HL-60 (cell line): ENCODE data around the gene RAI14.

Source experiments
- DNase-seq, 2 experiments: peaks; one replicate each; pipeline ENCODE4 v3.0.0-alpha.2; 2010 to 2020; ENCODE audit warnings: low read depth in 1 of 2, low spot score in 1 of 2
- H3K27ac ChIP-seq: fragments of 250-450 bp; sonication (Bioruptor Pico); replicated peaks from 2 replicates; pipeline ENCODE4 v1.5.1; 2020; ENCODE audit warnings: mild to moderate bottlenecking, moderate library complexity
- H3K27me3 ChIP-seq: fragments of 250-450 bp; sonication (Bioruptor Pico); 2 replicates; pipeline ENCODE4 v1.5.1; 2021; ENCODE audit warnings: mild to moderate bottlenecking, moderate library complexity; ENCODE audit not compliant: insufficient read depth, poor library complexity, severe bottlenecking
- H3K4me3 ChIP-seq: replicated peaks from 2 replicates; pipeline ENCODE4 v1.5.1; 2011; ENCODE audit warnings: mild to moderate bottlenecking, control low read depth, low read length; ENCODE audit not compliant: insufficient read depth
- GABPA ChIP-seq: IDR thresholded peaks from 2 replicates; pipeline ENCODE4 v1.6.1; 2012; ENCODE audit warnings: low read depth
- POLR2AphosphoS5 ChIP-seq: IDR thresholded peaks from 2 replicates; pipeline ENCODE4 v1.6.1; 2012; ENCODE audit warnings: low read depth
- REST ChIP-seq: IDR thresholded peaks from 2 replicates; pipeline ENCODE4 v1.6.1; 2012; ENCODE audit warnings: low read depth; ENCODE audit not compliant: insufficient replicate concordance
- SPI1 ChIP-seq: IDR thresholded peaks from 2 replicates; pipeline ENCODE4 v1.6.1; 2012; ENCODE audit warnings: low read depth, mild to moderate bottlenecking, borderline replicate concordance
- TF ChIP-seq, protein P1 (sequence below): IDR thresholded peaks from one replicate; pipeline ENCODE4 v1.5.1; 2011; ENCODE audit warnings: low read length, control low read depth, inconsistent platforms; ENCODE audit not compliant: insufficient read depth

The RAI14 gene

DNA sequence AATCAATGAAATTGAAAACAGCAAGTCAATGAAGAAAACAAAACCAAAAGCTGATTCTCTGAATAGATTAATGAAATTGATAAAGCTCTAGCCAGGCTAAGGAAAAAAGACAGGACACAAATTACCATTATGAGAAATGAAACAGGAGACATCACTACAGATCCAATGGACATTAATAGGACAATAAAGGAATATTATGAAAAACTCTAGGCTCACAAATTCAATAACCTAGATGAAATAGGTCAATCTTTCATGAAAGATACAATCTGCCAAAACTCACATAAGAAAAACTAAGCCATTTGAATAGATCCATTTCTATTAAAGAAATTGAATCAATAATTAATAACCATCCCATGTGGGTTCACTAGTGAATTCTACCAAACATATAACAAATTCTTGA, 220.1 kb downstream of the RAI14 start:
- TF ChIP-seq GABPA (no peak), POLR2AphosphoS5 (no peak), SPI1 (no peak), REST (no peak)
- TF ChIP-seq, protein P1, sequence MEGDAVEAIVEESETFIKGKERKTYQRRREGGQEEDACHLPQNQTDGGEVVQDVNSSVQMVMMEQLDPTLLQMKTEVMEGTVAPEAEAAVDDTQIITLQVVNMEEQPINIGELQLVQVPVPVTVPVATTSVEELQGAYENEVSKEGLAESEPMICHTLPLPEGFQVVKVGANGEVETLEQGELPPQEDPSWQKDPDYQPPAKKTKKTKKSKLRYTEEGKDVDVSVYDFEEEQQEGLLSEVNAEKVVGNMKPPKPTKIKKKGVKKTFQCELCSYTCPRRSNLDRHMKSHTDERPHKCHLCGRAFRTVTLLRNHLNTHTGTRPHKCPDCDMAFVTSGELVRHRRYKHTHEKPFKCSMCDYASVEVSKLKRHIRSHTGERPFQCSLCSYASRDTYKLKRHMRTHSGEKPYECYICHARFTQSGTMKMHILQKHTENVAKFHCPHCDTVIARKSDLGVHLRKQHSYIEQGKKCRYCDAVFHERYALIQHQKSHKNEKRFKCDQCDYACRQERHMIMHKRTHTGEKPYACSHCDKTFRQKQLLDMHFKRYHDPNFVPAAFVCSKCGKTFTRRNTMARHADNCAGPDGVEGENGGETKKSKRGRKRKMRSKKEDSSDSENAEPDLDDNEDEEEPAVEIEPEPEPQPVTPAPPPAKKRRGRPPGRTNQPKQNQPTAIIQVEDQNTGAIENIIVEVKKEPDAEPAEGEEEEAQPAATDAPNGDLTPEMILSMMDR, result no peak
- DNase-seq, result no peak
- H3K27ac ChIP-seq, result no peak overlapping the region
- H3K4me3 ChIP-seq, result no peak overlapping the region
- H3K27me3 ChIP-seq, result no peaks in the 10 kb centered on the region

DNA sequence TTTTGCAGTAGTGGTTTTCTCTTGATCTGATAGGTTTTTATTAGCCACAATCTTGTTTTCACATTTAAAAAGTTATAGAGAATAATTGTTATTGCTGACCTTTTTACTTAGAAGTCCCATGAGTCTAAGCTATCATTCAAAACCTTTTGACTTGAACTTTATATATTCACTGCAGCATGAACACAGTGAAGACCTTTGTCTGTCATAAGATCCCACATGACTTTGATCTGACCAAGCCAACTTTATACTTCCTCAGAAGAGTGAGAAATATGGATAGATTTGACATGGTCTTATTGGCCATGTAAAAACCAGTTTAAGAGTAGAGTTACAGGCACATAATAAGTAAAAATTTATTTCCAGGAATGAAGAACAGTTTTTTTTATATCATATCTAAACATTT, 225.1 kb downstream of the RAI14 start:
- H3K27me3 ChIP-seq, result no peaks in the 10 kb centered on the region
- TF ChIP-seq, protein P1, result no peak
- TF ChIP-seq SPI1, result no peak
- TF ChIP-seq REST, result no peak
- TF ChIP-seq POLR2AphosphoS5, result no peak
- TF ChIP-seq GABPA, result no peak
- H3K27ac ChIP-seq, result no peak overlapping the region
- DNase-seq, result no peak
- H3K4me3 ChIP-seq, result no peak overlapping the region
